ENCODE results near the gene C20orf141. TPM values are rescaled to one million over a fixed set of nuclear protein-coding genes. Genes with fewer than 3 reads are reported as not detected.

Gene C20orf141
- total RNA-seq, 1 experiment from 2014 or later: not detected

- H2BK12ac ChIP-seq (ENCODE audit: insufficient read length, low read depth, low read length): no peak overlapping the region
- no peaks in the 10 kb centered on the region for H3K79me2 ChIP-seq (ENCODE audit: insufficient read depth, low read length)
- no peak overlapping the region for H3T11ph ChIP-seq (ENCODE audit: low read length)
- H2BK15ac ChIP-seq (ENCODE audit: low read depth, low read length): no peak overlapping the region
- peak overlapping the region; percentile 63 for H3K4me2 ChIP-seq (ENCODE audit: insufficient read depth, insufficient read length, low read length)
- H4K8ac ChIP-seq (replicated peaks; ENCODE audit: insufficient read length, low read depth, low read length): no peak overlapping the region
- H3K9ac ChIP-seq (ENCODE audit: extremely low read depth, insufficient read length, low read length): no peak overlapping the region
- H4K91ac ChIP-seq (ENCODE audit: insufficient read length, low read depth, low read length): no peak overlapping the region
- no peak overlapping the region for H2AK5ac ChIP-seq (ENCODE audit: insufficient read length, low read length)
- no peak overlapping the region for H2BK120ac ChIP-seq (ENCODE audit: low read depth, low read length, poor library complexity, severe bottlenecking)
- H3K79me1 ChIP-seq (ENCODE audit: insufficient read depth, low read depth, low read length, poor library complexity, severe bottlenecking): no peaks in the 10 kb centered on the region
- H3K27ac ChIP-seq (ENCODE audit: insufficient read length, low read depth, low read length): no peak overlapping the region
- peaks cover 42% of the 10 kb centered on the region for H3K27me3 ChIP-seq (ENCODE audit: insufficient read depth, low read length)
- H3K18ac ChIP-seq (ENCODE audit: insufficient read length, low read depth, low read length): no peak overlapping the region
- no peak overlapping the region for H2AFZ ChIP-seq (ENCODE audit: low read length)
- no peak overlapping the region for H3K4ac ChIP-seq (ENCODE audit: low read depth, low read length)
- peak overlapping the region in 1 of 2 experiments; percentile 16; a peak in 1 of 5 replicates for H3K4me3 Mint-ChIP-seq
- WGBS (ENCODE audit: extremely low coverage, insufficient read length, low lambda C conversion rate): no CpG with 5 or more reads among the region's 22 CpGs
- H4K20me1 ChIP-seq (ENCODE audit: control insufficient read depth, insufficient read depth, insufficient read length): no peaks in the 10 kb centered on the region
- no peaks in the 10 kb centered on the region; a peak in 1 of 7 replicates for H3K36me3 Mint-ChIP-seq (ENCODE audit: insufficient read depth in 1 of 3, low read depth in 3 of 3)
- no peak overlapping the region for H3K23ac ChIP-seq (ENCODE audit: insufficient read length, low read depth, low read length)
- H3K4me1 Mint-ChIP-seq: peaks cover 20 to 29% of the 10 kb centered on the region in 2 experiments
- peaks cover 7% of the 10 kb centered on the region for H3K23me2 ChIP-seq (ENCODE audit: insufficient read length, low read depth, low read length, poor library complexity, severe bottlenecking)
- peaks cover 3 to 5% of the 10 kb centered on the region in 2 experiments; a peak in 3 of 5 replicates for H3K9me3 Mint-ChIP-seq
- peaks cover 76% of the 10 kb centered on the region for H3K27me3 Mint-ChIP-seq (ENCODE audit: low read depth)
- no peak overlapping the region for H3K14ac ChIP-seq (ENCODE audit: insufficient read depth, low read length)
- no peak overlapping the region for H3K27ac Mint-ChIP-seq
- no peak overlapping the region for H4K5ac ChIP-seq (ENCODE audit: insufficient read length, low read depth, low read length)
- DNase-seq: peak; percentile 36
- no peak overlapping the region for H2BK20ac ChIP-seq (ENCODE audit: low read depth, low read length, poor library complexity, severe bottlenecking)
- TF ChIP-seq CTCF (conservative IDR thresholded peaks at IDR 0.05): no peak
- no peak overlapping the region for H3K56ac ChIP-seq (ENCODE audit: insufficient read length, low read depth, low read length)
- no peaks in the 10 kb centered on the region for H3K9me3 ChIP-seq (ENCODE audit: control insufficient read depth, low read depth, low read length)
- H2BK5ac ChIP-seq (ENCODE audit: insufficient read length, low read length): no peak overlapping the region
- peaks cover 7% of the 10 kb centered on the region; the same call in 1 of the 2 replicates for H3K4me1 ChIP-seq (ENCODE audit: insufficient read depth, low read length)
Observed at GRCh38 chr20:2805689-2806350, 9.0 kb upstream of the C20orf141 start.
